SK-N-SH (cell line): ENCODE results near the gene ZKSCAN2. TPM values are rescaled to one million over a fixed set of nuclear protein-coding genes. Genes with fewer than 3 reads are reported as not detected.

ENCODE experiments used
- CTCF ChIA-PET: fragments of 300-600, 350-600 bp; formaldehyde crosslinking; extraction: SDS; loops from one replicate; lab custom pipeline; 2021; lab: Yijun Ruan, JAX
- POLR2A ChIA-PET: fragments of 350-600 bp; sonication (Branson Sonifier 250); formaldehyde crosslinking; extraction: SDS; loops from one replicate; lab custom pipeline; 2020; ENCODE audit warnings: antibody characterized with exemption, inconsistent platforms; lab: Yijun Ruan, JAX
- DNase-seq: peaks from one replicate; pipeline ENCODE4 v3.0.0; 2012
- H2AFZ ChIP-seq: fragments of 200-600 bp; sonication (generic); 2 replicates; pipeline ENCODE4 v1.8.1; 2016; ENCODE audit warnings: antibody characterized with exemption, mild to moderate bottlenecking, low read depth
- H3F3A ChIP-seq: fragments of 200-600 bp; sonication (generic); replicated peaks from 2 replicates; pipeline ENCODE3; 2016; ENCODE audit warnings: antibody characterized with exemption, mild to moderate bottlenecking; ENCODE audit not compliant: insufficient read depth
- H3K27ac ChIP-seq, 2 experiments: fragments of 200-500 bp in 1 of 2; fragments of 200-600 bp in 1 of 2; sonication (Bioruptor generic) in 1 of 2; sonication (generic), shearing (Covaris generic) in 1 of 2; 2 replicates each; pipeline versions ENCODE4 v1.5.1 to v1.6.1; 2014 to 2016; ENCODE audit warnings: low read depth in 2 of 2, inconsistent platforms in 1 of 2, low read length in 1 of 2, mild to moderate bottlenecking in 1 of 2, mixed read lengths in 1 of 2
- H3K27me3 ChIP-seq: fragments of 200-600 bp; sonication (generic), shearing (Covaris generic); 2 replicates; pipeline ENCODE4 v1.6.1; 2016; ENCODE audit warnings: mixed run types; ENCODE audit not compliant: insufficient read depth
- H3K36me3 ChIP-seq, 2 experiments: fragments of 200-500 bp in 1 of 2; fragments of 200-600 bp in 1 of 2; sonication (Bioruptor generic) in 1 of 2; sonication (generic) in 1 of 2; replicated peaks in 1 of 2; 2 replicates each; pipeline versions ENCODE3 to v1.5.1; 2014 to 2016; ENCODE audit warnings: low read length in 1 of 2, mild to moderate bottlenecking in 1 of 2; ENCODE audit not compliant: insufficient read depth in 2 of 2, control insufficient read depth in 1 of 2
- H3K4me1 ChIP-seq, 2 experiments: fragments of 200-500 bp in 1 of 2; fragments of 200-600 bp in 1 of 2; sonication (Bioruptor generic) in 1 of 2; sonication (generic), shearing (Covaris generic) in 1 of 2; 2 replicates each; pipeline versions ENCODE4 v1.5.1 to v1.6.1; 2014 to 2016; ENCODE audit warnings: low read depth in 1 of 2, low read length in 1 of 2, mixed run types in 1 of 2; ENCODE audit not compliant: insufficient read depth in 2 of 2, control insufficient read depth in 1 of 2
- H3K4me2 ChIP-seq: fragments of 200-600 bp; sonication (generic), shearing (Covaris generic); 2 replicates; pipeline ENCODE4 v1.6.1; 2017; ENCODE audit warnings: mixed run types
- H3K4me3 ChIP-seq, 2 experiments: fragments of 200-500 bp in 1 of 2; fragments of 200-600 bp in 1 of 2; sonication (Bioruptor generic) in 1 of 2; sonication (generic), shearing (Covaris generic) in 1 of 2; 2 replicates each; pipeline versions ENCODE4 v1.5.1 to v1.8.1; 2014 to 2016; ENCODE audit warnings: low read depth in 2 of 2, inconsistent platforms in 1 of 2, low read length in 1 of 2, mild to moderate bottlenecking in 1 of 2, mixed read lengths in 1 of 2, moderate library complexity in 1 of 2
- H3K79me2 ChIP-seq: fragments of 200-600 bp; sonication (generic); 2 replicates; pipeline ENCODE4 v1.8.1; 2017; ENCODE audit warnings: mild to moderate bottlenecking; ENCODE audit not compliant: insufficient read depth
- H3K9ac ChIP-seq: fragments of 200-600 bp; sonication (generic); 2 replicates; pipeline ENCODE4 v1.6.1; 2017; ENCODE audit warnings: mixed run types
- H3K9me2 ChIP-seq: fragments of 200-600 bp; sonication (generic); 2 replicates; pipeline ENCODE4 v1.6.1; 2017; ENCODE audit warnings: mixed run types
- H3K9me3 ChIP-seq: fragments of 200-600 bp; sonication (generic); 2 replicates; pipeline ENCODE4 v1.6.1; 2017; ENCODE audit warnings: mixed run types, mild to moderate bottlenecking, moderate library complexity
- H4K20me1 ChIP-seq: fragments of 200-600 bp; sonication (generic); 2 replicates; pipeline ENCODE4 v1.6.1; 2017; ENCODE audit warnings: mild to moderate bottlenecking, mixed run types; ENCODE audit not compliant: insufficient read depth
- CHD2 ChIP-seq: fragments of 150-350 bp; IDR thresholded peaks from 2 replicates; pipeline ENCODE4 v1.6.1; 2018; ENCODE audit warnings: low read length; ENCODE audit not compliant: partially characterized antibody
- ELF1 ChIP-seq: IDR thresholded peaks from 2 replicates; pipeline ENCODE4 v1.4.0; 2012
- EP300 ChIP-seq, 2 experiments: IDR thresholded peaks; 2 replicates each; pipeline versions ENCODE4 v1.4.0 to v1.6.1; 2012; ENCODE audit warnings: borderline replicate concordance in 1 of 2, low read depth in 1 of 2, low read length in 1 of 2
- EZH2phosphoT487 ChIP-seq: fragments of 200-600 bp; sonication (generic); IDR thresholded peaks from 2 replicates; pipeline ENCODE4 v1.6.1; 2017; ENCODE audit warnings: low read depth, mixed run types, mild to moderate bottlenecking, antibody characterized with exemption, moderate library complexity, borderline replicate concordance
- FOSL2 ChIP-seq: IDR thresholded peaks from 2 replicates; pipeline ENCODE4 v1.4.0; 2012; ENCODE audit warnings: low read depth, mild to moderate bottlenecking, moderate library complexity, borderline replicate concordance
- FOXM1 ChIP-seq: IDR thresholded peaks from 2 replicates; pipeline ENCODE4 v1.4.0; 2012; ENCODE audit warnings: low read depth, mild to moderate bottlenecking
- JUND ChIP-seq: IDR thresholded peaks from 2 replicates; pipeline ENCODE4 v1.4.0; 2012
- MAX ChIP-seq: IDR thresholded peaks from 2 replicates; pipeline ENCODE4 v1.4.0; 2012; ENCODE audit warnings: low read depth
- MXI1 ChIP-seq: IDR thresholded peaks from 2 replicates; pipeline ENCODE4 v1.6.1; 2012; ENCODE audit warnings: mild to moderate bottlenecking, low read depth, low read length, improper control_type of control experiment
- NFIC ChIP-seq: IDR thresholded peaks from 2 replicates; pipeline ENCODE4 v1.4.0; 2012; ENCODE audit warnings: borderline replicate concordance
- NRF1 ChIP-seq: IDR thresholded peaks from 2 replicates; pipeline ENCODE4 v1.6.1; 2012; ENCODE audit warnings: low read depth, mild to moderate bottlenecking, low read length
- POLR2AphosphoS5 ChIP-seq: IDR thresholded peaks from 2 replicates; pipeline ENCODE4 v1.6.1; 2012; ENCODE audit warnings: low read depth, low read length
- RAD21 ChIP-seq: IDR thresholded peaks from 2 replicates; pipeline ENCODE4 v1.6.1; 2012; ENCODE audit warnings: mild to moderate bottlenecking, low read length
- REST ChIP-seq: IDR thresholded peaks from 2 replicates; pipeline ENCODE4 v1.6.1; 2012; ENCODE audit warnings: mild to moderate bottlenecking, low read depth, low read length, moderate library complexity
- RFX5 ChIP-seq: IDR thresholded peaks from 2 replicates; pipeline ENCODE4 v1.6.1; 2012; ENCODE audit warnings: mild to moderate bottlenecking, improper control_type of control experiment, low read length
- RXRA ChIP-seq: IDR thresholded peaks from 2 replicates; pipeline ENCODE4 v1.4.0; 2012; ENCODE audit warnings: low read depth, mild to moderate bottlenecking, borderline replicate concordance
- SMC3 ChIP-seq: IDR thresholded peaks from 2 replicates; pipeline ENCODE4 v1.6.1; 2012; ENCODE audit warnings: low read depth, low read length, improper control_type of control experiment
- TAF1 ChIP-seq: IDR thresholded peaks from 2 replicates; pipeline ENCODE4 v1.6.1; 2012; ENCODE audit warnings: low read depth, mild to moderate bottlenecking, low read length, moderate library complexity, borderline replicate concordance
- TCF12 ChIP-seq: IDR thresholded peaks from 2 replicates; pipeline ENCODE4 v1.4.0; 2012
- TEAD4 ChIP-seq: IDR thresholded peaks from 2 replicates; pipeline ENCODE4 v1.4.0; 2012; ENCODE audit warnings: mild to moderate bottlenecking, borderline replicate concordance; ENCODE audit not compliant: insufficient read depth
- YY1 ChIP-seq: IDR thresholded peaks from 2 replicates; pipeline ENCODE4 v1.4.0; 2012; ENCODE audit warnings: low read depth, mild to moderate bottlenecking
- WGBS: methylation state at CpG from one replicate; pipeline ENCODE4 v1.1.6; 2017; ENCODE audit warnings: low lambda C conversion rate; 5-methylcytosine and 5-hydroxymethylcytosine counted together
- polyA plus RNA-seq, 3 experiments: library from polyadenylated mRNA; depleted of rRNA; stranded (reverse); fragments of >200 nt; gene quantifications; 2 replicates each; pipeline ENCODE4 v1.2.3, GENCODE V29; 2012
- TF ChIP-seq, protein P1 (sequence below): fragments of 150-350 bp; IDR thresholded peaks from 2 replicates; pipeline ENCODE4 v1.6.1; 2017; ENCODE audit warnings: antibody characterized with exemption, low read length, low read depth, borderline replicate concordance
- TF ChIP-seq, protein P2 (sequence below): IDR thresholded peaks from 2 replicates; pipeline ENCODE4 v1.4.0; 2012; ENCODE audit warnings: low read depth, borderline replicate concordance
- TF ChIP-seq, protein P3 (sequence below): fragments of 200-600 bp; sonication (generic); IDR thresholded peaks from 2 replicates; pipeline ENCODE4 v1.6.1; 2017; ENCODE audit warnings: antibody characterized with exemption, mild to moderate bottlenecking, moderate library complexity

ZKSCAN2 gene
- polyA plus RNA-seq, 1 of the 3 experiments (the other 2 are of a cell fraction), result 1.6 TPM

DNA sequence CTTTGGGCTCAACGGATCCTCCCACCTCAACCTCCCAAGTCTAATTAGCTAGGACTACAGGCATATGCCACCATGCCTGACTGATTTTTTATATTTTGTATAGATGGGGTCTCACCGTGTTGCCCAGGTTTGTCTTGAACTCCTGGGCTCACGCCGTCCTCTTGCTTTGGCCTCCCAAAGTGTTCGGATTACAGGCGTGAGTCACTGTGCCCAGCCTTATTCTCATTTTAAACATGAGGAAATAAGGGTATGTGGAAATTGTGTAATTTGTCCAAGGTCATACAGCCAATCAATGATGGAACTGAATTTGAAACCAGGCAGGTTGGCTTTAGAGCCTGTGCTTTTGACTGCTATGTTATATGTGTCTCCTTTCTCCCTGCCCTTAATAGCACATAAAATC lies 68.3 kb downstream of the ZKSCAN2 start:
- DNase-seq, result no peak
- Histone ChIP-seq H3K79me2 (no peaks in the 10 kb centered on the region), H3K9me2 (no peaks in the 10 kb centered on the region), H3K9ac (no peak overlapping the region), H3K4me2 (no peak overlapping the region), H3K4me1 (no peaks in the 10 kb centered on the region), H3F3A (no peaks in the 10 kb centered on the region), H3K27ac (no peak overlapping the region), H4K20me1 (no peaks in the 10 kb centered on the region), H3K9me3 (no peaks in the 10 kb centered on the region), H3K36me3 (no peaks in the 10 kb centered on the region), H2AFZ (no peak overlapping the region), H3K27me3 (no peaks in the 10 kb centered on the region), H3K4me3 (no peak overlapping the region)
- ChIA-PET POLR2A (no interaction called here), CTCF (no interaction called here)
- WGBS, result 98% methylated on average over 6 of the region's 6 CpGs
- TF ChIP-seq EP300 (IDR thresholded peaks at IDR 0.05; ENCODE audit: borderline replicate concordance in 1 of 2, low read depth in 1 of 2, low read length in 1 of 2), result no peak
- TF ChIP-seq SMC3, result no peak
- TF ChIP-seq, protein P1, sequence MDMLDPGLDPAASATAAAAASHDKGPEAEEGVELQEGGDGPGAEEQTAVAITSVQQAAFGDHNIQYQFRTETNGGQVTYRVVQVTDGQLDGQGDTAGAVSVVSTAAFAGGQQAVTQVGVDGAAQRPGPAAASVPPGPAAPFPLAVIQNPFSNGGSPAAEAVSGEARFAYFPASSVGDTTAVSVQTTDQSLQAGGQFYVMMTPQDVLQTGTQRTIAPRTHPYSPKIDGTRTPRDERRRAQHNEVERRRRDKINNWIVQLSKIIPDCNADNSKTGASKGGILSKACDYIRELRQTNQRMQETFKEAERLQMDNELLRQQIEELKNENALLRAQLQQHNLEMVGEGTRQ, result no peak
- no peak for TF ChIP-seq FOSL2
- no peak for TF ChIP-seq MXI1
- no peak for TF ChIP-seq EZH2phosphoT487
- TF ChIP-seq TCF12, result no peak
- TF ChIP-seq RAD21, result no peak
- no peak for TF ChIP-seq JUND
- TF ChIP-seq, protein P2, sequence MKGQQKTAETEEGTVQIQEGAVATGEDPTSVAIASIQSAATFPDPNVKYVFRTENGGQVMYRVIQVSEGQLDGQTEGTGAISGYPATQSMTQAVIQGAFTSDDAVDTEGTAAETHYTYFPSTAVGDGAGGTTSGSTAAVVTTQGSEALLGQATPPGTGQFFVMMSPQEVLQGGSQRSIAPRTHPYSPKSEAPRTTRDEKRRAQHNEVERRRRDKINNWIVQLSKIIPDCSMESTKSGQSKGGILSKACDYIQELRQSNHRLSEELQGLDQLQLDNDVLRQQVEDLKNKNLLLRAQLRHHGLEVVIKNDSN, result no peak
- TF ChIP-seq RFX5, result no peak
- TF ChIP-seq, protein P3, sequence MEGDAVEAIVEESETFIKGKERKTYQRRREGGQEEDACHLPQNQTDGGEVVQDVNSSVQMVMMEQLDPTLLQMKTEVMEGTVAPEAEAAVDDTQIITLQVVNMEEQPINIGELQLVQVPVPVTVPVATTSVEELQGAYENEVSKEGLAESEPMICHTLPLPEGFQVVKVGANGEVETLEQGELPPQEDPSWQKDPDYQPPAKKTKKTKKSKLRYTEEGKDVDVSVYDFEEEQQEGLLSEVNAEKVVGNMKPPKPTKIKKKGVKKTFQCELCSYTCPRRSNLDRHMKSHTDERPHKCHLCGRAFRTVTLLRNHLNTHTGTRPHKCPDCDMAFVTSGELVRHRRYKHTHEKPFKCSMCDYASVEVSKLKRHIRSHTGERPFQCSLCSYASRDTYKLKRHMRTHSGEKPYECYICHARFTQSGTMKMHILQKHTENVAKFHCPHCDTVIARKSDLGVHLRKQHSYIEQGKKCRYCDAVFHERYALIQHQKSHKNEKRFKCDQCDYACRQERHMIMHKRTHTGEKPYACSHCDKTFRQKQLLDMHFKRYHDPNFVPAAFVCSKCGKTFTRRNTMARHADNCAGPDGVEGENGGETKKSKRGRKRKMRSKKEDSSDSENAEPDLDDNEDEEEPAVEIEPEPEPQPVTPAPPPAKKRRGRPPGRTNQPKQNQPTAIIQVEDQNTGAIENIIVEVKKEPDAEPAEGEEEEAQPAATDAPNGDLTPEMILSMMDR, result no peak
- no peak for TF ChIP-seq MAX
- no peak for TF ChIP-seq TEAD4

DNA sequence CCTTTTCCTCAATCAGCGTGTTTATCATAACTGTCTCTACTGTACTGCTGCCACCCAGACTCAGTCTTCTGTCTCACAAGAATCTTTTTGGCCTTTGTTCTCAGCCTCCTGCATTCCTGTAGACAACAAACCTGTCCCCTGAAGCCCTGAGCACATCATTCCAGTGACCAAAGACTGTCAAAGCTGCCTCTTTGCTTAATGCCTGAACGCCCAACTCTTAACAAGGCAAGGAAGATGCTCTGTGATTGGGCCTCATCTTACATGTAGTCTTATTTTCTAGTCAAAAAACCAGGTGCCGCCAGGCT lies 70.2 kb downstream of the ZKSCAN2 start:
- H3K27me3 ChIP-seq, result no peaks in the 10 kb centered on the region
- no peak overlapping the region for H2AFZ ChIP-seq
- DNase-seq, result no peak
- H3K4me2 ChIP-seq, result no peak overlapping the region
- no peaks in the 10 kb centered on the region for H3K9me2 ChIP-seq
- no peaks in the 10 kb centered on the region for H3F3A ChIP-seq
- no peaks in the 10 kb centered on the region for H3K4me1 ChIP-seq
- H3K36me3 ChIP-seq, result no peaks in the 10 kb centered on the region
- CTCF ChIA-PET, result interaction anchor here (1.3 kb wide), 1 partner anchor 49 kb away, joined by 3 read pairs; no protein-coding TSS in a partner anchor
- H3K9me3 ChIP-seq, result no peaks in the 10 kb centered on the region
- H3K9ac ChIP-seq, result no peak overlapping the region
- no peaks in the 10 kb centered on the region for H4K20me1 ChIP-seq
- no peaks in the 10 kb centered on the region for H3K79me2 ChIP-seq
- POLR2A ChIA-PET, result no interaction called here
- no peak overlapping the region for H3K27ac ChIP-seq
- 89% methylated on average over 3 of the region's 3 CpGs for WGBS
- H3K4me3 ChIP-seq, result no peak overlapping the region
- TF ChIP-seq CHD2 (no peak), FOXM1 (no peak), SMC3 (no peak), RXRA (no peak), NRF1 (no peak), YY1 (no peak), ELF1 (no peak), FOSL2 (no peak), REST (no peak), TAF1 (no peak), POLR2AphosphoS5 (no peak), NFIC (no peak), JUND (no peak)
